ENCODE measurements around the gene TMPRSS9. TPM values are rescaled to one million over a fixed set of nuclear protein-coding genes. Genes with fewer than 3 reads are reported as not detected.

TMPRSS9 gene
- total and polyA plus RNA-seq, 9 donors = 0.05 to 0.51 (median 0.19) TPM; not detected in 1

- Histone ChIP-seq H3K9me3 (no peaks in the 10 kb centered on the region), H3K4me3 (no peak overlapping the region), H3K4me1 (ENCODE audit: insufficient read depth) (no peaks in the 10 kb centered on the region), H3K27me3 (no peaks in the 10 kb centered on the region), H3K36me3 (no peaks in the 10 kb centered on the region), H3K27ac (no peak overlapping the region)
- DNase-seq = peak in 1 of 5 donors; percentile 14
- intact Hi-C loops (cut with DNase I) = no loop called here
- TF ChIP-seq EP300 (IDR thresholded peaks at IDR 0.05) (no peak), POLR2A (IDR thresholded peaks at IDR 0.05) (no peak), CTCF (IDR thresholded peaks at IDR 0.05) (no peak)
- 89 to 90% (median 89%) methylated on average over 34 of the region's 34 CpGs for WGBS, 3 donors
Measured at GRCh38 chr19:2444251-2445002, 84.4 kb downstream of the TMPRSS9 start.

DNA sequence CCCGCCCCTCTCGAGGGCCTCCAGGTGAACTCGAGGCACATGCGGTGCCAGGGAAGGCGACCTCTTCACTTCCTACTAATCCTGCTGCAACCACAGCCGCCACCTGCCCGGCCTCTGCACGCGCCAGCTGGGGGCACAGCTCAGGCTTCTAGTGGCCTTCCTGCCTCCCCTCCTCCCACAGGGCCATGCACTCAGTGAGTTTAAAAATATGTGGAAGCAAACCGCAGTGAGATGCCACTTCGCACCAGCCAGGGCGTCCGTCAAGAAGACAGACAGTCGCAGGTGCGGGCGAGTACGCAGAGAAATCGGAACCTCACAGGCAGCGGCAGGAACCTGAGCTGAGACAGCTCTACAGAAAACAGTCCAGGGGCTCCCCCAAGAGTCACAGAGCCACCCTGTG lies 86.3 kb downstream of the TMPRSS9 start:
- Histone ChIP-seq H3K27me3 (no peaks in the 10 kb centered on the region), H3K9me3 (no peaks in the 10 kb centered on the region), H3K36me3 (no peaks in the 10 kb centered on the region), H3K4me3 (no peak overlapping the region), H3K4me1 (ENCODE audit: insufficient read depth) (no peaks in the 10 kb centered on the region), H3K27ac (no peak overlapping the region)
- intact Hi-C loops (cut with DNase I) = no loop called here
- peak in 1 of 5 donors; percentile 15 for DNase-seq
- TF ChIP-seq POLR2A (IDR thresholded peaks at IDR 0.05) = no peak
- no peak for TF ChIP-seq CTCF (IDR thresholded peaks at IDR 0.05)
- TF ChIP-seq EP300 (IDR thresholded peaks at IDR 0.05) = no peak
- whole genome bisulfite sequencing, 3 donors = 70 to 74% (median 73%) methylated on average over 19 of the region's 19 CpGs

DNA sequence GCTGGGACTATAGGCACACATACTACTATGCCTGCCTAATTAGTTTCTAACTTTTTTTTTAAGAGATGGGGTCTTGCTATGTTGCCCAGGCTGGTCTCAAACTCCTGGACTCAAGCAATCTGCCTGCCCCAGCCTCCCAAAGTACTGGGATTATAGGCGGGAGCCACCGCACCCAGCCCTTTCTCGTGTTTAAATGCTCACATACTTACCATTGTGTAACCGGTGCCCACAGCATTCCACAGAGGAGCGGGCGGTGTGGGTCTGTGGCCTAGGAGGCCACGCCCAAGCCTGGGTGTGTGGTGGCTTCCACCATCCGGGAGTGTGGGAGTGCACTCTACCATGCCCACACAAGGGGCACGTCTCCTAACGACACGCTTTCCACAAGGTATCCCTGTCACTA lies 89.0 kb downstream of the TMPRSS9 start:
- intact Hi-C loops (cut with DNase I) = no loop called here
- H3K9me3 ChIP-seq = no peaks in the 10 kb centered on the region
- peak in 1 of 5 donors; percentile 12 for DNase-seq
- H3K4me3 ChIP-seq = no peak overlapping the region
- no peaks in the 10 kb centered on the region for H3K36me3 ChIP-seq
- no peaks in the 10 kb centered on the region for H3K27me3 ChIP-seq
- WGBS, 3 donors = 94 to 97% (median 97%) methylated on average over 11 of the region's 11 CpGs
- no peak for TF ChIP-seq POLR2A (IDR thresholded peaks at IDR 0.05)
- TF ChIP-seq CTCF (IDR thresholded peaks at IDR 0.05) = no peak
- no peak for TF ChIP-seq EP300 (IDR thresholded peaks at IDR 0.05)
- H3K4me1 ChIP-seq (ENCODE audit: insufficient read depth) = no peaks in the 10 kb centered on the region
- no peak overlapping the region for H3K27ac ChIP-seq

- H3K27ac ChIP-seq = no peak overlapping the region
- no peak overlapping the region for H3K4me3 ChIP-seq
- intact Hi-C loops (cut with DNase I) = no loop called here
- H3K4me1 ChIP-seq (ENCODE audit: insufficient read depth) = peaks cover 2% of the 10 kb centered on the region
- DNase-seq = no peak
- no peaks in the 10 kb centered on the region for H3K9me3 ChIP-seq
- 88 to 91% (median 91%) methylated on average over 7 of the region's 7 CpGs for WGBS, 3 donors
- H3K36me3 ChIP-seq = no peaks in the 10 kb centered on the region
- no peaks in the 10 kb centered on the region for H3K27me3 ChIP-seq
- TF ChIP-seq EP300 (IDR thresholded peaks at IDR 0.05) = no peak
- no peak for TF ChIP-seq POLR2A (IDR thresholded peaks at IDR 0.05)
- TF ChIP-seq CTCF (IDR thresholded peaks at IDR 0.05) = no peak
Measured at GRCh38 chr19:2451138-2451537, 91.1 kb downstream of the TMPRSS9 start.

Data from ovary (tissue), 9 donors.